SK-N-SH treated with all-trans-retinoic acid at 6 μM for 48 hours (cell line): Measurements from ENCODE around the gene RGS6.

ENCODE experiments used
- CSRNP3 ChIP-seq: fragments of 250-450 bp; sonication (Bioruptor Pico); IDR thresholded peaks from 2 replicates; pipeline ENCODE4 v1.5.1; 2021; ENCODE audit warnings: mild to moderate bottlenecking, moderate library complexity
- ISL1 ChIP-seq: fragments of 250-450 bp; sonication (Bioruptor Pico); IDR thresholded peaks from 2 replicates; pipeline ENCODE4 v2.1.2; 2022; ENCODE audit warnings: mild to moderate bottlenecking, moderate library complexity
- PATZ1 ChIP-seq: fragments of 250-450 bp; sonication (Bioruptor Pico); IDR thresholded peaks from 2 replicates; pipeline ENCODE4 v1.8.0; 2020; ENCODE audit warnings: mild to moderate bottlenecking, moderate library complexity, borderline replicate concordance
- TCF4 ChIP-seq: fragments of 250-450 bp; sonication (Bioruptor Pico); IDR thresholded peaks from 2 replicates; pipeline ENCODE4 v1.8.0; 2021; ENCODE audit warnings: mild to moderate bottlenecking, moderate library complexity, borderline replicate concordance
- ZFP30 ChIP-seq: fragments of 450-650 bp; formaldehyde crosslinking; IDR thresholded peaks from 2 replicates; pipeline ENCODE4 v1.5.0; 2022; ENCODE audit warnings: mild to moderate bottlenecking, moderate library complexity

- TF ChIP-seq CSRNP3 (CRISPR knock-in tag) = no peak
- TF ChIP-seq PATZ1 = no peak
- TF ChIP-seq TCF4 (CRISPR knock-in tag) = no peak
- no peak for TF ChIP-seq ZFP30 (CRISPR knock-in tag)
- no peak for TF ChIP-seq ISL1 (CRISPR knock-in tag)
Observed at GRCh38 chr14:72270147-72270727, 338.0 kb downstream of the RGS6 start.
